Measurements from ENCODE around the gene RIGI. TPM values are rescaled to one million over a fixed set of nuclear protein-coding genes. Genes with fewer than 3 reads are reported as not detected.

The RIGI gene
- total and polyA plus RNA-seq, 2 of the 4 experiments (the other 2 are of a cell fraction): 4.8 to 13.6 TPM

GRCh38 chr9:32500768-32501167, 25.2 kb downstream of the RIGI start:
- CTCF ChIA-PET: no interaction called here
- in situ Hi-C loops (cut with MboI; ENCODE audit: low sequenced_read_pairs) (no loop called here), dilution Hi-C loops (cut with HindIII; ENCODE audit: low sequenced_read_pairs, unreplicated experiment) (no loop called here), intact Hi-C loops (cut with micrococcal nuclease) (no loop called here)
- Histone ChIP-seq H2AK5ac (ENCODE audit: low read depth, low read length) (peak overlapping the region; percentile 10; the same call in 1 of the 2 replicates), H3K9ac (ENCODE audit: low read depth, low read length) (no peak overlapping the region), H3K27me3 (ENCODE audit: control insufficient read depth, insufficient read depth, low read length) (no peaks in the 10 kb centered on the region), H4K91ac (ENCODE audit: insufficient read depth, low read depth, low read length) (no peak overlapping the region), H3K18ac (ENCODE audit: low read depth, low read length) (no peak overlapping the region), H3K9me3 (ENCODE audit: control insufficient read depth, insufficient read depth, low read length) (no peaks in the 10 kb centered on the region), H3K27ac (ENCODE audit: insufficient read depth, low read length) (no peak overlapping the region), H4K20me1 (ENCODE audit: insufficient read depth, low read length) (no peaks in the 10 kb centered on the region; the same call in 1 of the 2 replicates), H2BK20ac (ENCODE audit: low read depth, low read length) (peak overlapping the region; percentile 42; the same call in 1 of the 2 replicates), H4K8ac (ENCODE audit: low read depth in 2 of 2, low read length in 2 of 2) (peak overlapping the region in 1 of 2 experiments; percentile 40; a peak in 1 of 4 replicates), H3K4me3 (ENCODE audit: insufficient read depth, low read depth, low read length) (no peak overlapping the region), H3K4ac (ENCODE audit: low read depth, low read length) (peak overlapping the region; percentile 83; the same call in 1 of the 2 replicates), H3K56ac (ENCODE audit: extremely low read depth, insufficient read depth, low read length) (no peak overlapping the region), H2AFZ (replicated peaks; ENCODE audit: low read length, poor library complexity) (no peak overlapping the region), H2BK120ac (ENCODE audit: low read depth, low read length) (no peak overlapping the region), H3K4me2 (ENCODE audit: low read depth, low read length) (no peak overlapping the region), H3K14ac (replicated peaks; ENCODE audit: low read depth, low read length) (0 out of 2 replicates have a peak overlapping the region, but pooled peaks have one; percentile 3), H2BK15ac (ENCODE audit: low read depth, low read length) (no peak overlapping the region), H4K5ac (ENCODE audit: low read depth, low read length) (no peak overlapping the region), H3K36me3 (ENCODE audit: control insufficient read depth, insufficient read depth, low read length) (peaks cover 11% of the 10 kb centered on the region; the same call in 1 of the 2 replicates), H2AK9ac (replicated peaks; ENCODE audit: low read depth, low read length, poor library complexity) (no peak overlapping the region), H3K23ac (ENCODE audit: low read depth, low read length) (no peak overlapping the region), H3K79me1 (ENCODE audit: low read depth in 1 of 2, low read length in 2 of 2) (peaks cover 10 to 19% of the 10 kb centered on the region in 2 experiments; a peak in 3 of 4 replicates), H3K4me1 (ENCODE audit: control insufficient read depth, insufficient read depth, low read length) (no peaks in the 10 kb centered on the region), H2BK5ac (ENCODE audit: low read depth, low read length, poor library complexity, severe bottlenecking) (no peak overlapping the region), H3K9me1 (ENCODE audit: insufficient read depth, low read length) (0 out of 2 replicates have a peak, but pooled peaks cover 2% of the 10 kb centered on the region)
- peak; percentile 51; the same call in 1 of the 2 replicates for ATAC-seq (ENCODE audit: low read depth)
- BruUV-seq (replicated peaks): no TSS peak
- TF ChIP-seq POLR2A (IDR thresholded peaks at IDR 0.05; ENCODE audit: low read depth, low read length) (no peak), MAZ (IDR thresholded peaks at IDR 0.05; ENCODE audit: borderline replicate concordance, low read depth, low read length) (no peak), BHLHE40 (IDR thresholded peaks at IDR 0.05; ENCODE audit: low read depth, low read length) (no peak), RFX5 (IDR thresholded peaks at IDR 0.05; ENCODE audit: low read depth, low read length) (no peak), SMC3 (IDR thresholded peaks at IDR 0.05; ENCODE audit: low read depth, low read length) (no peak), FOS (IDR thresholded peaks at IDR 0.05; ENCODE audit: low read depth, low read length) (peak; percentile 34; the same call in 1 of the 2 replicates), CEBPB (IDR thresholded peaks at IDR 0.05; ENCODE audit: low read depth, low read length) (no peak), NFE2L2 (IDR thresholded peaks at IDR 0.05; ENCODE audit: low read depth, low read length) (no peak)
- TF ChIP-seq, protein P1, sequence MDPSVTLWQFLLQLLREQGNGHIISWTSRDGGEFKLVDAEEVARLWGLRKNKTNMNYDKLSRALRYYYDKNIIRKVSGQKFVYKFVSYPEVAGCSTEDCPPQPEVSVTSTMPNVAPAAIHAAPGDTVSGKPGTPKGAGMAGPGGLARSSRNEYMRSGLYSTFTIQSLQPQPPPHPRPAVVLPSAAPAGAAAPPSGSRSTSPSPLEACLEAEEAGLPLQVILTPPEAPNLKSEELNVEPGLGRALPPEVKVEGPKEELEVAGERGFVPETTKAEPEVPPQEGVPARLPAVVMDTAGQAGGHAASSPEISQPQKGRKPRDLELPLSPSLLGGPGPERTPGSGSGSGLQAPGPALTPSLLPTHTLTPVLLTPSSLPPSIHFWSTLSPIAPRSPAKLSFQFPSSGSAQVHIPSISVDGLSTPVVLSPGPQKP (IDR thresholded peaks at IDR 0.05; ENCODE audit: borderline replicate concordance, low read depth, low read length): no peak
- peak; percentile 46 for DNase-seq
- POLR2A ChIA-PET (ENCODE audit: unreplicated experiment): no interaction called here
- no CpG with 5 or more reads among the region's 2 CpGs for WGBS, 2 experiments (ENCODE audit: extremely low coverage in 2 of 2, insufficient read length in 1 of 2)
